NB4 (cell line): ENCODE results near the gene UBA3.

Source experiments
- MYC ChIP-seq: IDR thresholded peaks from 2 replicates; pipeline ENCODE4 v1.6.1; 2011; ENCODE audit warnings: low read depth, low read length
- POLR2A ChIP-seq: IDR thresholded peaks from 2 replicates; pipeline ENCODE4 v1.6.1; 2011; ENCODE audit warnings: mild to moderate bottlenecking; ENCODE audit not compliant: insufficient read length; ENCODE audit errors: extremely low read depth
- TF ChIP-seq, protein P1 (sequence below): IDR thresholded peaks from one replicate; pipeline ENCODE4 v1.5.1; 2012; ENCODE audit warnings: low read depth, low read length
- TF ChIP-seq, protein P2 (sequence below): IDR thresholded peaks from 2 replicates; pipeline ENCODE4 v1.6.1; 2011; ENCODE audit warnings: low read depth, low read length

DNA sequence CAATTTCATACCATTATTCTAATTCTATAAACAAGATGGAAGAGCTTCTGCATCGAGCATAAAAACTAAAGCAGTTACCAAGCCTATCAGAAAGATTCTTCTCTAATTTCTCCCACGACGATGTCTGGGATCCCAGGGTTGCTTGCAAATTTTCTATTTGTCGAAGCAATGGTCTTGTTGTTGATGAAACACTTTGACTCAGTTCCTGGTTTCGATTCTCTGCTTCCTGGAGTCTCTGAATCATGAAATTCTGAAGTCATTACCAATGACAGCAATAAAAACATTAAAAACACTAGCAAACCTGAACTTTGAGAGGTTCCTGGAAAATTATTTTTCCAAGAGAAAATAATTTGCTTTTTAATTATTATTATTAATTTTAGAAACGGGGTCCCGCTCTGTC is 46.7 kb downstream of the UBA3 start:
- TF ChIP-seq, protein P1, sequence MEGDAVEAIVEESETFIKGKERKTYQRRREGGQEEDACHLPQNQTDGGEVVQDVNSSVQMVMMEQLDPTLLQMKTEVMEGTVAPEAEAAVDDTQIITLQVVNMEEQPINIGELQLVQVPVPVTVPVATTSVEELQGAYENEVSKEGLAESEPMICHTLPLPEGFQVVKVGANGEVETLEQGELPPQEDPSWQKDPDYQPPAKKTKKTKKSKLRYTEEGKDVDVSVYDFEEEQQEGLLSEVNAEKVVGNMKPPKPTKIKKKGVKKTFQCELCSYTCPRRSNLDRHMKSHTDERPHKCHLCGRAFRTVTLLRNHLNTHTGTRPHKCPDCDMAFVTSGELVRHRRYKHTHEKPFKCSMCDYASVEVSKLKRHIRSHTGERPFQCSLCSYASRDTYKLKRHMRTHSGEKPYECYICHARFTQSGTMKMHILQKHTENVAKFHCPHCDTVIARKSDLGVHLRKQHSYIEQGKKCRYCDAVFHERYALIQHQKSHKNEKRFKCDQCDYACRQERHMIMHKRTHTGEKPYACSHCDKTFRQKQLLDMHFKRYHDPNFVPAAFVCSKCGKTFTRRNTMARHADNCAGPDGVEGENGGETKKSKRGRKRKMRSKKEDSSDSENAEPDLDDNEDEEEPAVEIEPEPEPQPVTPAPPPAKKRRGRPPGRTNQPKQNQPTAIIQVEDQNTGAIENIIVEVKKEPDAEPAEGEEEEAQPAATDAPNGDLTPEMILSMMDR, result no peak
- TF ChIP-seq POLR2A (no peak), MYC (no peak)
- TF ChIP-seq, protein P2, sequence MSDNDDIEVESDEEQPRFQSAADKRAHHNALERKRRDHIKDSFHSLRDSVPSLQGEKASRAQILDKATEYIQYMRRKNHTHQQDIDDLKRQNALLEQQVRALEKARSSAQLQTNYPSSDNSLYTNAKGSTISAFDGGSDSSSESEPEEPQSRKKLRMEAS, result no peak
